Midbrain (tissue), 1 donor: ENCODE measurements around the gene FXR1.
"Not testable (repeated sequence)": the region's sequence is repeated elsewhere in the genome, so short reads cannot be mapped to it uniquely, and the experiment has no call there.

Source experiments
- DNase-seq: peaks from one replicate; lab custom pipeline; 2025; lab: John Stamatoyannopoulos, UW

The FXR1 gene

DNA sequence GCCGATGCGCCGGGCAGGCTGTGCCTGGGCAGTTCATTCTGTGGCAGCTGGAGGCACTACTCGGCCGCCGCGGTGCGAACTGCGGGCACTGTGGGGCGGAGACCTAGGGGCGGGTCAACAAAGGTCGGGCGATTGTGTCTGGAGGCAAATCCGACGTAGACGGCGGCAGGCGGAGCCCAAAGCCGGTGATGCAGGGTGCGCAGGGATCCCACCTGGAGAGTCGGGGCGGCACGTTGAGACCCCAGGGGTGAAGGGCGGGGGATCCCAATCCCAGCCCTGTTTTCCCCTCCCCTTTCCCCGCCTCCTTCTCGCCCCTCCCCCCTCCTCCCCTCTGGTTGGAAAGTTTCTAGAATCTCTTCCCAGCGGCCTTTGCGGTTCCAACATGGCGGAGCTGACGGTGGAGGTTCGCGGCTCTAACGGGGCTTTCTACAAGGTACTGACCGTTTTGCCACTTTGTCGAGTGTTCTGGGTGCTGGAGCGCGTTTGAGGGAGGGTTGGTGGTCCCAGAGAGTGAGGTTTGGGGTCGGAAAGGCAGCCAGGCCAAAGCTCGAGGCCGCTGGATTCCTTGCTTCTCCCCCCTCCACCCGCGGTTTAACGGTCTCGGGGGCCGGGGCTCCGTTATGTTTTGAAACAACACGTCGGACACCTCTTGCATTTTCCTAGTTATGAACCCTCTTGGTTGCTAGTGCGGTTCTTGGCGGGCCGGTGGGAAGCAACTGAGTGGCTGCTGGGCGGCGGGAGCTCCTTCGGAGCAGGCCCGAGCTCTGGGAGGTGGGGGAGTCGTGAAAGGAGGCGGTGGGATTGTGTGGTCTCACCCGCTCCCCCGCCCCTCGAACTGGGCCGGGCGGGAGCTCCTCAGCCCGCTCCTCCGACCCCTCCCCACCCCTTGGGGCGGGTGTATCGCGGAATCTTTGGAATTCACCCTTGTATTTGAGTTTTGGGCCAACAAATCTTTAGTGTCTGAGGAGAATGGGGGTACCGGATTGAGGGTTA, at the start of gene FXR1:
FXR1 (plus strand) TSS at position 367 of the 993 bp plus-strand sequence; CDS start at position 383, 16 bp downstream.
- peak; percentile 94 for DNase-seq

DNA sequence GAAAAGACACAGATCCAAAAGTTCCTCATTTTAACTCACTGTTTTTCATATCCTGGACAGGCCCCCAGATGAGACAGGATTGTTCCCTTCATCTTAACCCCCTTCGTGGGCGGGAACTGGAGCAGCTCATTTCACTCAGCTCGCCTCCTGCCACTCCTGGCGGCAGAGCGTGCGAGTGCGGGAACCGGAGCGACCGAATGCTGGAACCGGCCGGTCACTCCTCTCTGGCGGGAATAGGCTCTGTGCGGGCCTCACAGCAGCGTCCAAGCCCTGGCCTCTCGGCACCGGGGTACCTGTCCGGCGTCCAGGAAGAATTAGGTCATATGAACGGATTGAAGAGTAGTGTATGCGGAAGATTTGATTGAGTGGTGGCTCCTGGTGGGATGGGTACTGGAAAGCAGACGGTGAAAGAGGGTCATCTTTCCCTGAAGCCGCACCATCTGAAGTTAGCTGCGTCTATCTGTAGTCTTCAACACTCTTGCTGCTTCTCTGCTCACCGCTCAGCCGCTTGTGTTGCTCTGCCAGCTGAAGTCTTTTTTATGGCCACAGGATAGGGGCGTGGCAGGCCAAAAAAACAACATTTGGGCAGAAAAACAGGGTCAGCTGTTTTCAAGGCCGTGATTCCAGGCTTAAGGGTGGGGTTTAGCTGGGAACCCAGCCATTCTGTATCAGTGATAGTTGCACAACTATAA, 42.3 kb upstream of the FXR1 start:
- no peak for DNase-seq

DNA sequence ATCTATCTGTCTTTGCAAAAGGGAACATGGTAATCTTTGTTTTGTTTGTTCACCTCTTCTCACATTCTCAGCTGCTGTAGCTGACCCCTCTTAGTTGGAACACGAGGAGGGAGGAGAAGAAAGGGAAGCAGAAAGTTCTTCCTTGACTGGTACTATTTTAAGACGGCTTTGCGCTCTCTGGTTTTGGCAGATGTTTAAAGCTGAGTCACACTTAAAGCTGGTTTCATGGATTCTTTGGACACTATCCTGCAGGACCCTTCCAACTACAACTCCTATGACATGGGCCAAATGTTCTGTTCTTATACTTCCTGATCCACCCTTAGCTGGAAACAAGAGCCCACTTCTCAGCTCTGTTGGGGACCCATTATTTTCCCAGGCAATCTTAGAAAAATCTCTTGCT, 40.6 kb upstream of the FXR1 start:
- DNase-seq, result no peak

DNA sequence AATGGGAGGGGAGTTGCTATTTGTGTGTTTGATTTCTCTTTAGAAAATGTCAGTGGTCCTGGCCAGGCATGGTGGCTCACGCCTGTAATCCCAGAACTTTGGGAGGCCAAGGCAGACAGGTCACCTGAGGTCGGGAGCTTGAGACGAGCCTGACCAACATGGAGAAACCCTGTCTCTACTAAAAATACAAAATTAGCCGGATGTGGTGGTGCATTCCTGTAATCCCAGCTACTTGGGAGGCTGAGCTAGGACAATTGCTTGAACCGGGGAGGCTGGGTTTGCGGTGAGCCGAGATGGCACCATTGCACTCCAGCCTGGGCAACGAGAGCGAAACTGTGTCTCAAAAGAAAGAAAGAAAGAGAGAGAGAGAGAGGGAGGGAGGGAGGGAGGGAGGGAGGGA, 40.0 kb upstream of the FXR1 start:
- not testable (repeated sequence) for DNase-seq

DNA sequence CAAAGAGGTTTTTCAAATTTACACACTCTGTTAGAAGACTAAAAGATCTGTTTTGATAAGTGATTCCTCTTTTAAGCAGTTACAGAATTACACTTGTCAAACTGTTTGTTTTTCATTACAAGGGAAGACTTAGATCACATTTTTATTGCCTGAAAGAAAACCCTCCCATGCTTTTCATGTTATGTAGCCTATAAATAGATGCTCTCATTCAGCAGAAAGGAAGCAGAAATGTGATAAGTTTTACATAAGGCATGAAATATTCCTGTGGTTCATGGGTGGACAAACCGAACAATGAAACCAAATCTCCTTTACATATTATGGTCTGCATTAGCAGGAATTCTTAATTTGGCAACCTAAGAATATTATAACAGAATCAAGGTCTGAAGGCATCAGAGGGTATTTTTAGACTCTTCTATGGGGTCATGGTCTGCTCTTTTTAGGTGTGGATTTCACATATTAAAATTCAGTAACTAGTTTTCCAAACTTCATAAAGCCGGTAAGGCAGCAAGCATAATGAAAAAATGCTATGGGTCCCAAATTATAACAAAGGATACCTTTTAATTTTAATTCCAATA, 37.3 kb upstream of the FXR1 start:
- no peak for DNase-seq

DNA sequence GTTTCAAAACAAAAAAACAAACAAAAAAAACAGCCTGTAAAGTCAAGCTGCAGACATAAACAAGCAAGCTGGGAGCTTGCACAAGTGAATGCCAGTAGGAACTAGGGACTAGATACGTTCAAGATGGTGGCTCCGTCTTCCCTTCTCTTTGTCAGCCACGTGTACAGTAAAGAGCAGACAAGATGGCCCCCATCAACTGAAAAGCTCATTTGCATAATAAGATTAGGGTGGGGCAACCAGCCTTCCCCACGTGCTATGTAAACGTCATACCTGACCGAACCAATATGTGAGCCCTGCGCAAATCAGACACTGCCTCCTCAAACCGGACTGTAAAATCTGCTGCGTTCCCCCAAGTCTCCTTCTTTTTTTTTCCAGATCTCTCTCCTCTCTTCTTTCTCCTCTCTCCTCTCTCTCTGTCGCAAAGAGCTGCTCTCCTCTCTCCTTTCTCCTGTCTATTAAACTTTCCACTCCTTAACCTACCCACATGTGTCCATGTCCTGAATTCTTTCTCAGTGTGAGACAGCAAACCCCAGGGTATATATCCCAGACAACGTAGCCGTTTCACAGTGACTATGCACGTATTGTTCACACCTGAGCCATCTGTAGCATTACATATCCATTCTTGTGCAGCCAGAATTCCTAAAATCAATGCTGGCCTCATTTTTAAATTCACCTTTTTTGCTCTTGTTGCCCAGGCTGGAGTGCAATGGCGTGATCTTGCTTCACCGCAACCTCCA, 31.2 kb upstream of the FXR1 start:
- no peak for DNase-seq

DNA sequence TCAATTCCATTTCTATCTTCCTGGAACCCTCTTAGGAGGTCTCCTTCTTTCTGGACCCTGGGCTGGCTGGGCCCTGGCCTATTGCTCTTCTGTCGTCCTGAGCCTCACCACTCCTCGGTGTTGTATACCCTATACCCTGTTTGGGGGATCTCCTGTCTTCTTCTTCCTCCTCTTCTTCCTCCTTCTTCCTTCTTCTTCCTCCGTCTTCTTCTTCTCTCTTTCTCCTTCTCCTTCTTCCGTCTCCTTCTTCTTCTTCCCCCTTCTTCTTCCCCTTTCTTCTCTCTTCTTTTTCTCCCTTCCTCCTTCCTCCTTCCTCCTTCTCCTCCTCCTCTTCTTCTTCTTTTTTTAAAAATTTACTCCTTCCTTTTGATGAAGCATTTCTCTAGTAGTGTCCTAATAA, 30.4 kb upstream of the FXR1 start:
- no peak for DNase-seq

DNA sequence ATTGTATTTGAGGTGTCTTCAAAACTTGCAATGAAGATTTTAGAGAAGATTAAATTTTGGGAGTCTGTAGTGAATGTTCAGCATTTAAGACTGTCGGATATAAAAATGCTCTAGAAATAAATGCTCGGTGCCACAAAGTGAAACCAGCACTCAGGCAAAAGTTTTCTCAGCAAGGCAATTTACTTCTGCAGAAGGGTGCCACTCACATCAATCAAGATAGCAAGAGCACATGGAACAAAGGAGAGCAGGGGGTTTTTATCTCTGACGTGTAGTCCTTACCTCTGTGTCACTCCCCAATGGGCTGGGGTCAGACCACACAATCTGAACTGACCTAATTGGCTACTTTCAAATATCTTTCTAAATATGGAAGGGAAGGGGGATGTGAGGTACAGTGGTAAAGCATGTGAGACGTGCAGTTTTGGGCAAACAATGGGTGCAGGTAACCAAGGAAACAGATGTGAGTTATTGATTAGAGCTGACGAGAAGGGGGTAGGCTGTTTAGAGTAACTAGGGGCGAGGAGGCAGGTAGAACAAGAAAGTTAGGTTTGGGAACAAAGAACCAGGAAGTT, 23.4 kb upstream of the FXR1 start:
- no peak for DNase-seq

DNA sequence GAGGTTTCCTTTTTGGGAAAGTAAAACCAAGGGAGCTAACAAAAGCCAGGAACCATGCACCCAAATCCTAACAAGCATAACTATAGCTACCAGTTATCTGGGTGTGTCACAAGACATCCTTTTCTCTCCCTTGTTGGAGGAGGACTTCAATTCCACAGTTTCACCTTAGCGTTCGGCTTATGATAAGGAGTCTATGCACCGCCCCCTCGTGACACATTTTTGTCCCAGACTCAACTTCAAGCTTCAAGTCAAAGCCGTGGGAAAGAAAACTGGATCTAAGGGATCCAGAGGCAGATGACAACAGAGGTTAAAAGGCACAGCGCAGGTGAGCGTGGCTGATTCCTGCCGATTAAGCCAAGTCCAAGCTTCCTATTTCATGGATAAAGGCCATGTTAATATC, 13.9 kb upstream of the FXR1 start:
- DNase-seq, result no peak

DNA sequence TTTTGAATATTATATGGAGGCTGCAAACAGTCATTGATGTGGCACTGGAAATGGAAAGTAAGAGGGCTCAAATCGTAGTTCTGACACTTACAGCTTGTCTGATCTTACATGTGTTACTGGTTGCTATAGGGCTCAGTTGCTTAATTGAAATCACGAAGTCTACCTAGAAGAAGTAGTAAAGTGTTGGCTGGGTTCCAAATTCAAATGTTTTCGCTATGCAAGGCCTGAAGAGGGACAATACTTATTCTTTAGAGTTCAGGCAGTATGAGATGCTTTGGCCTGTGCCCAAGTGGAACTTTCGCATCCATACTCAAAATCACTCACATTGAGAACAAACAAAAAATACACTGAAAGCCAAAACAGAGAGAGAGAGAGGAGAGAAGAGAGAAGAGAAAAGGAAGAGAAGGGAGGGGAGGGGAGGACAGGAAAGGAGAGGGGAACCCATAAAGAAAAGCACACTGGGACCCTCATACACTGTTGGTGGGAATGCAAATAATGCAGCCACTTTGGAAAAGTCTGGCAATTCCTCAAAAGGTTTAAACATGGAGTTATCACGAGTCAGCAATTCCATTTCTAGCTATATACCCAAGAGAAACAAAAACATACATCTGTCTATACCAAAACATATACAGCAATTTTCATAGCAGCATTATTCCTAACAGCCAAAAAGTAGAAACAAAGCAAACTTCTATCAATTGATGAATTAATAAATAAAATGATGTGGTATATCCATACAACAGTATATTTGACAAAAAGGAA, 2.9 kb upstream of the FXR1 start:
- no peak for DNase-seq

DNA sequence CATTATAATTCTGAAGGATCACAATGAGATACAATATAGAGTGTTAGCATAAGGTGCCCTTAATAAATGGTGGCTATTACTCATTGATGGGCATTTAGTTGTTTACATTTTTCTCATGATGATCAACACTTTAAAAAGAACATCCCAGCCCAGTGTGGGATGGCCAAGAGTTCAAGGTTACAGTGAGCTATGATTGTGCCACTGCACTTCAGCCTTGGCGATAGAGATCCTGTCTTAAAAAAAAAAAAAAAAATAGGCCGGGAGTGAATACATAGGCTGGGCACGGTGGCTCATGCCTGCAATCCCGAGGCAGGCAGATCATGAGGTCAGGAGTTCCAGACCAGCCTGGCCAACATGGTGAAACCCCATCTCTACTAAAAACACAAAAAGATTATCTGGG, 1.6 kb upstream of the FXR1 start:
- DNase-seq, result no peak

DNA sequence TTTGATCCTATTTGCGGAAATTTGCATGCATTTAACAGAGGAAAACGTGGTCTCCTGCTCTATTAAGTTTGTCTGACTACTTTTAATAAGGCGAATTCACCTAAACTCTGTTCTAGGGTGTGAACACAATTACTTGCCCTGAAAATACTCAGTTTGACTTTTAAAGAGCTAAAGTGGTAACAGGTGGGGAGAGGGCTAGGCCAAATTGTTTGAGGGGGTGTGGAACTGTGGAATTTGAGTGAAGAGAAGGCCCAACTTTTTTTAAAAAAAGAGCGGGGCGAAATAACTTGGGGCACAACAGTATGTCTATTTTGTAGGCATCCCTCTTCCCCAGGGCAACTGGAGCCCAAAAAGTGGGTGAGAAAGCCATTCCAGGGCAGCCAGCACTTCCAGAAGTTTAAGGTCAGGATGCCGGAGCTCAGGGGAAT, 580 bp upstream of the FXR1 start:
- no peak for DNase-seq

DNA sequence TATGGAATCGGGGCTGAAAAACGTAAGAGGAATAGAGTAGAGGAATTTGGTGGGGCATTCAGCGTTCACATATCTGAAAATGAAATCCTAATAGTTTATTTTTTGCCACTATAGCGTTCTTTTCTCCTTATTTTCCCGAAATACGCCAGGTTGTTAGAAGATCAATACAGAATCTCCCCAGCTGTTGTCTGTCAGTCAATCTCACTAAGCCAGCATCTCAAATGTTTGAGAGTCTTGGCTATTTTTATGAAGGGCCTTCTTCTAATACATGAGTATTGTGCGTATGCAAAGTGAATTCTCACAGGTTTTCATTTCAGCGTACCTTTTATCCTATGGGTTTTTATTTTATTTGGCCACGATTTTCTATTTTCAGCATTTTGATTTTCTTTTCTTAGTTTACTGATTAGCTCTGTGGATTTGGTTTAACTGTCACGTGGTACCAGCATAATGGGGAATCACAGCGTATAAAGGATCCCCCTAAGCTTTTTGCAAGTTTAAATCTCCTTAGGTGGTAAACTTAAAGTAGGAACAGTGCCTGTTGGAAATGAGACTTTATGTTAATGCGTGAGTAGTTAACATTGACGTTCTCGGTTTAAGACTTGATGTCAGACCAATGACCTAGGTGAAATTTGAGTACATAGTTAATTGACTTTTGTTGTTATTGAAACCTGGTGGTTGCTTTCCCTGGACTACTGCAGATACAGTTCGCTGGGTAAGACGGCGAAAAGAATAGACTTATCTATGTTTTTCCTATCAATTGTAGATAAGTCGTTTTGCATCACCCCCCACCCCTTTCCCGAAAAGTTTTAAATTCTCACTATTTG, 1.3 kb downstream of the FXR1 start:
- no peak for DNase-seq

DNA sequence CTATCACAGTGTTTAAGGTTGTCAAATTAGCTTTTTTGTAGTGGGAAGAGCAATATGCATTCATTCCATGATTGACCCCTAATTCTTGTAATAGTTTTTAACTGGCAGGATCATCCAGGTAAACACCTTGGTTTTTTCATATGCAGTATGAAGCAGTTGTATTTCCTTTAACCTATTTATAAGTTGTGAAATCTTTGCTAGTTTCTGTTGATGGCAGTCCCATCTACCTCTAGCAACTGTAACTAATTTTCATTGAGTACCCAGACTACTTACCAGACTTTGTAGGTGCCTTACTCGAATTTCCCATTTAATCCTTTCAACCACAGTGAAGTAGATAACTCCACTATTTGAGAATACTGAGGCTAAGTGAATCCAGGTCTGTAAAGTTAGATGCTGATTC, 6.1 kb downstream of the FXR1 start:
- no peak for DNase-seq

DNA sequence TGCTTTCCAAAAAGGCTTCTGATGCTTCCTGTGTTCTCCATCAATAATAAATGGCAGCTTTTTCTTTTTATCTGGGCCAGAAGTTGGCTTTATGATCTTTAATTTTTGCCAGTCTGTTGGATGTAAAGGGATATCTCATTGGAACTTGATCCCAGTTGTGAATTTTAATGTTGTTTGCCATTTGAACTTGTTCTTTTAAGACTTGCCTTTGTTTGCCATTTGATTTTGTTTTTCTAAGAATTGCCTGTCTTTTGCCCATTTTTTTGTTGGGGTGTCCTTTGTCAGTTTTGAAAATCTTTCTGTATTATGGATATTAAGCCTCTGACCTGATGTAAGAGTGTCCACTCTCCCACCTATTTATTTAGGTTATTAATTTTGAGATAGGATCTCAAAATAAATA, 9.8 kb downstream of the FXR1 start:
- DNase-seq, result no peak

DNA sequence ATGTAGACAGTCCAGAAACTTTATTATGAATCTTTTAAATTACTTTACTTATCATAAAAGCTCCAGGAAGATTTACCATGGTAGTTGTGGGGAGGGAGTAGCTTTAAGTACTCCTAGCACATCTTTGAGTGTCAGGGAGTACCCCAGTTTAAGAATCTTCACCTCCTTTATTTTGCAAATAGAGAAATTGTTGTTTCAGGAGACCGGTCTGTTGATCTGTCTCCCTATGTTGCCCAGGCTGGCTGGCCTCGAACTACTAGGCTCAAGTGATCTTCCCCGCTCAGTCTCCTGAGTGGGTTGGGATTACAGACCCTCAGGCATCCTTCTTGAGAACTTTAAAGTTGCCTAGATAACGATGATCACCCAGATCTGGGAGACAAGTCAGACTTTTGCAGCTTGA, 11.1 kb downstream of the FXR1 start:
- no peak for DNase-seq

DNA sequence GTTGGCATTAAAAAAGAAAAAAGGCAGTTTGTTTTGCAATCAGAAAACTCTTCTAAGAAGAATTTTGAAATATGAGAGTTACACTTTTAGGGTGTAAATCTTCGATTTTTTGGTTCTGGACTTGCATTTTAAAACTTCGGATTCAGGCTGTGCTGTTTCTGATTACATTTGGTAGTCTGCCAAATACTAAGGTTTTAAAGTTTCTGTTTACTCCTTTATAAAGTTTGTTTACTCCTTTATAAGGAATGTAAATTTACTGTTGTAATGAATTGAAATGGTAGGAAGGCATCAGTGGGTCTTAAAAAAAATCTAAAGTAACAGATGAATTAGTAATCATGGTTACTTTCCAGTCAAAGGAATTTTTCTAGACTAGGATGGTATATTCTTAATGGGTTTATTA, 14.1 kb downstream of the FXR1 start:
- DNase-seq, result no peak

DNA sequence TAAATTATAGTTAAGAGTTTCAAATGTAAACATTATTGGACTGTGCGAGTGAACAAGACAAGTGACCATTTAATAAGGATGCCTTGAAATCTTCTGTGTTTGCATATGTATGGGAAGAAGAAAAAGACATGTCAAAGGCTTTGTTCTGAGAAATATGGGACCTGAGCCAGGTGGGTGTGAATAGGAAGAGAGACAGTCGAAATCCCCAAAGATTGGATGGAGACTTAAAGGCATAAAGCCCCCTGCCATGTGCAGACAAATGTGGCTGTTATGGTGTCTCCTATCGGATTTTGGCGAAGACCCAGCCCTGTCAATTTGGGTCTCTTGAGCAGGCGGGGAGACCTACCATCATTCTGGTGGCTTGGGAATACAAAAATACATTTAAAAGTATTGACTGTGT, 16.9 kb downstream of the FXR1 start:
- DNase-seq, result no peak

DNA sequence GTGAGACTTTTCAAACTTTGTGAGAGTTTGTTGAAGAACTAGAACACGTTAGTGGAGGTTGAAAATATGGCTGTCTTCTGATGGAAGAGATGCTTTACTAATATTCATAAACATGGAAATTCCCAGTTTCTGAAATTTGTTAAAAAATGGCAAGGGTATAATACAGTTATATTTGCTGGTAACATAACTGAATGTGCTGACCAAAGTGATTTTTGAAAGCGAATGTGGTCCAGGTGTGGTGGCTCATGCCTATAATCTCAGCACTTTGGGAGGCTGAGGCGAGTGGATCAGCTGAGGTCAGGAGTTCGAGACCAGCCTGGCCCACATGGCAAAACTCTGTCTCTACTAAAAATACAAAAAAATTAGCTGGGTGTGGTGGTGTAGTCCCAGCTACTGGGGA, 18.1 kb downstream of the FXR1 start:
- DNase-seq, result no peak

DNA sequence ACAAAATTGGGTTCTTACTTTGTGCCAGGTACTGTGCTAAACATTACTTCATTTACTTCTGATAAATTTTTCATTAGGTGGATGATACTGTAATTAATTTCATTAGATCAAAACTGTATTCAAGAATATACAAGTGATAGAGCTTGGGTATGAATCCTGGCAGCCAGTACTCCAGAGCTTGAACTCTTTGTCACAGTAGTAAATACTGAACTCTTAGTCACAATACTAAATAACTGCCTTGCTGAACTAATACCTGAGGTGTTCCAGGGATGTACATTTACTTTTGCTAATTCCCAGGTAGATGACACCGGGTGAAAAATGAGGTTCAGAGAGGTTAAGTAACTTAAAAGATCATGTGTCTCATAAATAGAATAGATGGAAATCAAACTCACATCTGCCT, 20.3 kb downstream of the FXR1 start:
- no peak for DNase-seq
